Fibroblast of the aortic adventitia (primary cell): Measurements from ENCODE around the gene NAA10. TPM values are rescaled to one million over a fixed set of nuclear protein-coding genes. Genes with fewer than 3 reads are reported as not detected.

Experiments
- DNase-seq: peaks from one replicate; pipeline ENCODE4 v3.0.0-alpha.2; 2010; ENCODE audit warnings: low read depth
- H3K4me3 ChIP-seq: 2 replicates; pipeline ENCODE4 v1.5.1; 2011; ENCODE audit warnings: low read depth, mild to moderate bottlenecking, control low read depth, low read length, moderate library complexity
- CTCF ChIP-seq: IDR thresholded peaks from 2 replicates; pipeline ENCODE4 v1.5.1; 2011; ENCODE audit warnings: mild to moderate bottlenecking, low read length, control low read depth, inconsistent platforms; ENCODE audit not compliant: insufficient read depth
- total RNA-seq: library from RNA; depleted of rRNA; stranded (reverse); fragments of >200 nt; gene quantifications from 2 replicates; pipeline ENCODE4 v1.2.3, GENCODE V29; 2012; ENCODE audit warnings: low replicate concordance

Gene NAA10
- total RNA-seq, 1 donor, result 84.7 TPM

GRCh38 chrX:153974003-153974725, 39.3 kb upstream of the NAA10 start:
- no peak for DNase-seq
- TF ChIP-seq CTCF, result no peak
- H3K4me3 ChIP-seq, result peak overlapping the region; percentile 88

- no peak for TF ChIP-seq CTCF
- H3K4me3 ChIP-seq, result peak overlapping the region; percentile 88
- DNase-seq, result peak; percentile 36
These were observed 38.5 kb upstream of the NAA10 start for GRCh38 chrX:153973127-153974002.

- no peak for TF ChIP-seq CTCF
- DNase-seq, result peak; percentile 82
- H3K4me3 ChIP-seq, result peak within 1 kb of the TSS; percentile 88
These were observed 37.7 kb upstream of the NAA10 start, which contains the start of gene TMEM187 for GRCh38 chrX:153972368-153973126. Gene TMEM187, plus strand, starts transcription at chrX:153972754. Its CDS starts 9,309 bp downstream, at chrX:153982063.

- DNase-seq, result peak; percentile 89
- no peak for TF ChIP-seq CTCF
- H3K4me3 ChIP-seq, result peak within 1 kb of the TSS; percentile 88
These were observed 36.9 kb upstream of the NAA10 start, which contains the start of gene HCFC1 for GRCh38 chrX:153971450-153972367. Gene HCFC1, minus strand, starts transcription at chrX:153971818. Its CDS starts 978 bp downstream, at chrX:153970840.

- TF ChIP-seq CTCF, result no peak
- peak overlapping the region; percentile 88 for H3K4me3 ChIP-seq
- DNase-seq, result peak; percentile 82
These were observed 36.2 kb upstream of the NAA10 start for GRCh38 chrX:153971124-153971449.
